ENCODE results near the gene EEF2. TPM values are rescaled to one million over a fixed set of nuclear protein-coding genes. Genes with fewer than 3 reads are reported as not detected.

The EEF2 gene
- total RNA-seq, 2 experiments from 2014 or later = 1,633 to 3,507 TPM

- no peak overlapping the region for H2AFZ ChIP-seq (ENCODE audit: low read length)
- no peaks in the 10 kb centered on the region for H3K9me3 ChIP-seq (ENCODE audit: low read length)
- no peak overlapping the region for H3K27ac ChIP-seq (ENCODE audit: low read depth, low read length, poor library complexity, severe bottlenecking)
- BruUV-seq (replicated peaks) = no TSS peak
- intact Hi-C loops (cut with micrococcal nuclease; ENCODE audit: unreplicated experiment) = no loop called here
- no peak for DNase-seq (ENCODE audit: low spot score)
- CTCF ChIA-PET (ENCODE audit: unreplicated experiment) = no interaction called here
- H3K4me3 ChIP-seq (ENCODE audit: low read depth, low read length, poor library complexity, severe bottlenecking) = no peak overlapping the region
- POLR2A ChIA-PET = interaction anchor here (0.7 kb wide), 3 partner anchors 13 to 1799 kb away, joined by 3 to 6 read pairs (median 4); no protein-coding TSS in a partner anchor
- H3K36me3 ChIP-seq (ENCODE audit: insufficient read depth, low read length) = peaks cover 65% of the 10 kb centered on the region
- no peak for TF ChIP-seq EZH2phosphoT487 (IDR thresholded peaks at IDR 0.05; ENCODE audit: borderline replicate concordance, low read depth, low read length)
- TF ChIP-seq, protein P1, sequence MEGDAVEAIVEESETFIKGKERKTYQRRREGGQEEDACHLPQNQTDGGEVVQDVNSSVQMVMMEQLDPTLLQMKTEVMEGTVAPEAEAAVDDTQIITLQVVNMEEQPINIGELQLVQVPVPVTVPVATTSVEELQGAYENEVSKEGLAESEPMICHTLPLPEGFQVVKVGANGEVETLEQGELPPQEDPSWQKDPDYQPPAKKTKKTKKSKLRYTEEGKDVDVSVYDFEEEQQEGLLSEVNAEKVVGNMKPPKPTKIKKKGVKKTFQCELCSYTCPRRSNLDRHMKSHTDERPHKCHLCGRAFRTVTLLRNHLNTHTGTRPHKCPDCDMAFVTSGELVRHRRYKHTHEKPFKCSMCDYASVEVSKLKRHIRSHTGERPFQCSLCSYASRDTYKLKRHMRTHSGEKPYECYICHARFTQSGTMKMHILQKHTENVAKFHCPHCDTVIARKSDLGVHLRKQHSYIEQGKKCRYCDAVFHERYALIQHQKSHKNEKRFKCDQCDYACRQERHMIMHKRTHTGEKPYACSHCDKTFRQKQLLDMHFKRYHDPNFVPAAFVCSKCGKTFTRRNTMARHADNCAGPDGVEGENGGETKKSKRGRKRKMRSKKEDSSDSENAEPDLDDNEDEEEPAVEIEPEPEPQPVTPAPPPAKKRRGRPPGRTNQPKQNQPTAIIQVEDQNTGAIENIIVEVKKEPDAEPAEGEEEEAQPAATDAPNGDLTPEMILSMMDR (conservative IDR thresholded peaks at IDR 0.05; ENCODE audit: low read length) = no peak
- H4K20me1 ChIP-seq (ENCODE audit: insufficient read depth, low read length) = peaks cover 18% of the 10 kb centered on the region; the same call in 1 of the 2 replicates
- H3K9me2 ChIP-seq (ENCODE audit: insufficient read depth, low read length) = no peaks in the 10 kb centered on the region
- H3K4me1 ChIP-seq (ENCODE audit: insufficient read depth, low read length, poor library complexity, severe bottlenecking) = peaks cover 12% of the 10 kb centered on the region
- H3K79me2 ChIP-seq (ENCODE audit: insufficient read depth, low read depth, low read length) = peaks cover 18% of the 10 kb centered on the region
- no peak overlapping the region for H3K4me2 ChIP-seq (ENCODE audit: low read length)
Measured at GRCh38 chr19:3975637-3976087, 9.6 kb downstream of the EEF2 start.

DNA sequence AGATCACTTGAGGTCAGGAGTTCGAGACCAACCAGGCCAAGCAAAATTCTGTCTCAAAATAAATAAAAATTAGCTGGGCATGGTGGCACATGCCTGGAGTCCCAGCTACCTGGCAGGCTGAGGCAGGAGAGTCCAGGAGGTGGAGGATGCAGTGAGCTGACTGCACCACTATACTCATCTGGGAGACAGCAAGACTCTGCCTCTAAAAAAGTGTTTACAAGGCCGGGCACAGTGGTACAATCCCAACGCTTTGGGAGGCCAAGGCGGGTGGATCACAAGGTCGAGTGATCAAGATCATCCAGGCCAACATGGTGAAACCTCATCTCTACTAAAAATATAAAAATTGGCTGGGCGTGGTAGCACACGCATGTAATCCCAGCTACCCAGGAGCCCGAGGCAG is 10.1 kb downstream of the EEF2 start:
- no peak for DNase-seq (ENCODE audit: low spot score)
- H3K4me2 ChIP-seq (ENCODE audit: low read length) = no peak overlapping the region
- H4K20me1 ChIP-seq (ENCODE audit: insufficient read depth, low read length) = peaks cover 13% of the 10 kb centered on the region; the same call in 1 of the 2 replicates
- no peaks in the 10 kb centered on the region for H3K9me3 ChIP-seq (ENCODE audit: low read length)
- no peak overlapping the region for H2AFZ ChIP-seq (ENCODE audit: low read length)
- H3K36me3 ChIP-seq (ENCODE audit: insufficient read depth, low read length) = peaks cover 59% of the 10 kb centered on the region
- CTCF ChIA-PET (ENCODE audit: unreplicated experiment) = no interaction called here
- intact Hi-C loops (cut with micrococcal nuclease; ENCODE audit: unreplicated experiment) = no loop called here
- no peak overlapping the region for H3K4me3 ChIP-seq (ENCODE audit: low read depth, low read length, poor library complexity, severe bottlenecking)
- H3K79me2 ChIP-seq (ENCODE audit: insufficient read depth, low read depth, low read length) = peaks cover 18% of the 10 kb centered on the region
- H3K27ac ChIP-seq (ENCODE audit: low read depth, low read length, poor library complexity, severe bottlenecking) = no peak overlapping the region
- TF ChIP-seq, protein P1 (conservative IDR thresholded peaks at IDR 0.05; ENCODE audit: low read length) = no peak
- no peak for TF ChIP-seq EZH2phosphoT487 (IDR thresholded peaks at IDR 0.05; ENCODE audit: borderline replicate concordance, low read depth, low read length)
- peaks cover 14% of the 10 kb centered on the region for H3K4me1 ChIP-seq (ENCODE audit: insufficient read depth, low read length, poor library complexity, severe bottlenecking)
- no TSS peak for BruUV-seq (replicated peaks)
- POLR2A ChIA-PET = interaction anchor here (0.7 kb wide), 3 partner anchors 14 to 1800 kb away, joined by 3 to 6 read pairs (median 4); no protein-coding TSS in a partner anchor
- no peaks in the 10 kb centered on the region for H3K9me2 ChIP-seq (ENCODE audit: insufficient read depth, low read length)
